Karpas-422 (cell line): ENCODE results near the gene WDR31. TPM values are rescaled to one million over a fixed set of nuclear protein-coding genes. Genes with fewer than 3 reads are reported as not detected.
"Not testable (repeated sequence)": the region's sequence is repeated elsewhere in the genome, so short reads cannot be mapped to it uniquely, and the experiment has no call there.

Experiments
- DNase-seq: peaks from one replicate; pipeline ENCODE4 v3.0.0-alpha.2; 2015
- H2AFZ ChIP-seq: fragments of 200-600 bp; sonication (generic); 2 replicates; pipeline ENCODE4 v1.6.1; 2014; ENCODE audit warnings: antibody characterized with exemption, low read length, mixed read lengths
- H3K27ac ChIP-seq: fragments of 200-600 bp; sonication (generic); 2 replicates; pipeline ENCODE4 v1.5.1; 2014; ENCODE audit warnings: mild to moderate bottlenecking, low read length, moderate library complexity
- H3K27me3 ChIP-seq: fragments of 200-600 bp; sonication (generic); 2 replicates; pipeline ENCODE4 v1.6.1; 2014; ENCODE audit warnings: low read length, mixed read lengths
- H3K36me3 ChIP-seq: fragments of 200-600 bp; sonication (generic); 2 replicates; pipeline ENCODE4 v1.6.1; 2014; ENCODE audit warnings: low read length, mixed read lengths; ENCODE audit not compliant: insufficient read depth
- H3K4me1 ChIP-seq: fragments of 200-600 bp; sonication (generic); 2 replicates; pipeline ENCODE4 v1.6.1; 2014; ENCODE audit warnings: mild to moderate bottlenecking, low read length, mixed read lengths
- H3K4me2 ChIP-seq: fragments of 200-600 bp; sonication (generic); 2 replicates; pipeline ENCODE4 v1.6.1; 2014; ENCODE audit warnings: low read length, low read depth, mild to moderate bottlenecking; ENCODE audit not compliant: poor library complexity, severe bottlenecking
- H3K4me3 ChIP-seq: fragments of 200-600 bp; sonication (generic); 2 replicates; pipeline ENCODE4 v1.5.1; 2014; ENCODE audit warnings: mild to moderate bottlenecking, antibody characterized with exemption, low read length, mixed read lengths
- H3K79me2 ChIP-seq: fragments of 200-600 bp; sonication (generic); 2 replicates; pipeline ENCODE4 v1.6.1; 2014; ENCODE audit warnings: mild to moderate bottlenecking, low read length, mixed read lengths
- H3K9ac ChIP-seq: fragments of 200-600 bp; sonication (generic); 2 replicates; pipeline ENCODE4 v1.6.0; 2014; ENCODE audit warnings: low read length
- H3K9me2 ChIP-seq: fragments of 200-600 bp; sonication (generic), shearing (Covaris generic); replicated peaks from 2 replicates; pipeline ENCODE4 v1.6.0; 2014; ENCODE audit warnings: mild to moderate bottlenecking, low read length, moderate library complexity; ENCODE audit not compliant: insufficient read depth
- H3K9me3 ChIP-seq: fragments of 300-700, 200-600 bp; sonication (generic); 2 replicates; pipeline ENCODE4 v1.6.1; 2014; ENCODE audit warnings: low read length, mixed read lengths
- H4K20me1 ChIP-seq: fragments of 200-600 bp; sonication (generic); 2 replicates; pipeline ENCODE4 v1.6.1; 2014; ENCODE audit warnings: mild to moderate bottlenecking, antibody characterized with exemption, low read length, low read depth; ENCODE audit not compliant: insufficient read depth
- total RNA-seq: library from RNA; depleted of rRNA; stranded (reverse); fragments of >200 nt; shearing (Covaris generic); gene quantifications from 2 replicates; pipeline ENCODE4 v1.2.3, GENCODE V29; 2014; ENCODE audit warnings: low replicate concordance

The WDR31 gene
- total RNA-seq, 1 experiment from 2014 or later = 0.56 TPM

- H3K27me3 ChIP-seq = no peaks in the 10 kb centered on the region
- H3K4me3 ChIP-seq = no peak overlapping the region
- DNase-seq = no peak
- H3K36me3 ChIP-seq = no peaks in the 10 kb centered on the region
- H3K9ac ChIP-seq = no peak overlapping the region
- no peak overlapping the region for H2AFZ ChIP-seq
- H3K79me2 ChIP-seq = 0 out of 2 replicates have a peak, but pooled peaks cover 4% of the 10 kb centered on the region
- no peaks in the 10 kb centered on the region for H3K9me2 ChIP-seq
- no peaks in the 10 kb centered on the region for H3K9me3 ChIP-seq
- no peak overlapping the region for H3K27ac ChIP-seq
- H3K4me2 ChIP-seq = no peak overlapping the region
- no peaks in the 10 kb centered on the region for H4K20me1 ChIP-seq
- H3K4me1 ChIP-seq = peaks cover 8% of the 10 kb centered on the region
These were observed 32.0 kb upstream of the WDR31 start for GRCh38 chr9:113372059-113372458.

- Histone ChIP-seq H2AFZ (no peak overlapping the region), H3K27me3 (no peaks in the 10 kb centered on the region), H3K4me2 (no peak overlapping the region), H3K9me3 (no peaks in the 10 kb centered on the region), H3K36me3 (no peaks in the 10 kb centered on the region), H3K79me2 (0 out of 2 replicates have a peak, but pooled peaks cover 4% of the 10 kb centered on the region), H3K9ac (no peak overlapping the region), H3K4me3 (no peak overlapping the region), H4K20me1 (no peaks in the 10 kb centered on the region), H3K4me1 (peaks cover 4% of the 10 kb centered on the region), H3K9me2 (no peaks in the 10 kb centered on the region), H3K27ac (no peak overlapping the region)
- DNase-seq = no peak
These were observed 30.8 kb upstream of the WDR31 start for GRCh38 chr9:113370806-113371325.

GRCh38 chr9:113369855-113370140 lies 29.7 kb upstream of the WDR31 start:
- no peaks in the 10 kb centered on the region for H3K36me3 ChIP-seq
- DNase-seq = no peak
- H3K27me3 ChIP-seq = no peaks in the 10 kb centered on the region
- H2AFZ ChIP-seq = no peak overlapping the region
- no peak overlapping the region for H3K4me2 ChIP-seq
- H3K4me1 ChIP-seq = no peaks in the 10 kb centered on the region
- H3K9ac ChIP-seq = no peak overlapping the region
- no peaks in the 10 kb centered on the region for H3K9me3 ChIP-seq
- H3K9me2 ChIP-seq = no peaks in the 10 kb centered on the region
- H3K79me2 ChIP-seq = no peaks in the 10 kb centered on the region
- H3K27ac ChIP-seq = no peak overlapping the region
- no peaks in the 10 kb centered on the region for H4K20me1 ChIP-seq
- H3K4me3 ChIP-seq = no peak overlapping the region

- Histone ChIP-seq H3K9ac (no peak overlapping the region), H3K4me2 (no peak overlapping the region), H3K9me3 (no peaks in the 10 kb centered on the region), H3K4me3 (no peak overlapping the region), H3K27me3 (no peaks in the 10 kb centered on the region), H3K27ac (no peak overlapping the region), H3K79me2 (no peaks in the 10 kb centered on the region), H3K36me3 (no peaks in the 10 kb centered on the region), H3K4me1 (no peaks in the 10 kb centered on the region), H4K20me1 (no peaks in the 10 kb centered on the region), H2AFZ (no peak overlapping the region), H3K9me2 (no peaks in the 10 kb centered on the region)
- no peak for DNase-seq
These were observed 29.1 kb upstream of the WDR31 start for GRCh38 chr9:113368982-113369854.

- Histone ChIP-seq H3K27me3 (no peaks in the 10 kb centered on the region), H3K36me3 (no peaks in the 10 kb centered on the region), H3K4me3 (no peak overlapping the region), H3K9me2 (no peaks in the 10 kb centered on the region), H3K9ac (no peak overlapping the region), H3K4me2 (no peak overlapping the region), H2AFZ (no peak overlapping the region), H3K79me2 (no peaks in the 10 kb centered on the region), H3K9me3 (no peaks in the 10 kb centered on the region), H4K20me1 (no peaks in the 10 kb centered on the region), H3K27ac (no peak overlapping the region), H3K4me1 (no peaks in the 10 kb centered on the region)
- DNase-seq = no peak
These were observed 28.4 kb upstream of the WDR31 start for GRCh38 chr9:113368348-113368981.

GRCh38 chr9:113365652-113366051 lies 25.6 kb upstream of the WDR31 start:
- not testable (repeated sequence) for H3K4me1 ChIP-seq, H3K27me3 ChIP-seq, H3K9me2 ChIP-seq, H2AFZ ChIP-seq, H3K4me2 ChIP-seq, H3K27ac ChIP-seq, H3K9me3 ChIP-seq, H3K4me3 ChIP-seq, H4K20me1 ChIP-seq, H3K79me2 ChIP-seq, DNase-seq, H3K9ac ChIP-seq, H3K36me3 ChIP-seq

- Histone ChIP-seq H3K27me3 (no peaks in the 10 kb centered on the region), H3K9ac (no peak overlapping the region), H3K36me3 (no peaks in the 10 kb centered on the region), H3K79me2 (no peaks in the 10 kb centered on the region), H3K4me1 (no peaks in the 10 kb centered on the region), H2AFZ (no peak overlapping the region), H3K4me3 (no peak overlapping the region), H4K20me1 (no peaks in the 10 kb centered on the region), H3K9me3 (no peaks in the 10 kb centered on the region), H3K4me2 (no peak overlapping the region), H3K27ac (no peak overlapping the region), H3K9me2 (no peaks in the 10 kb centered on the region)
- no peak for DNase-seq
These were observed 24.9 kb upstream of the WDR31 start for GRCh38 chr9:113364951-113365350.

GRCh38 chr9:113363336-113363735 lies 23.3 kb upstream of the WDR31 start:
- Histone ChIP-seq H3K4me2 (no peak overlapping the region), H3K36me3 (no peaks in the 10 kb centered on the region), H3K27me3 (no peaks in the 10 kb centered on the region), H4K20me1 (no peaks in the 10 kb centered on the region), H3K4me1 (no peaks in the 10 kb centered on the region), H3K9ac (no peak overlapping the region), H2AFZ (no peak overlapping the region), H3K79me2 (no peaks in the 10 kb centered on the region), H3K27ac (no peak overlapping the region), H3K9me3 (no peaks in the 10 kb centered on the region), H3K9me2 (no peaks in the 10 kb centered on the region), H3K4me3 (no peak overlapping the region)
- no peak for DNase-seq
